Central memory CD4-positive, alpha-beta T cell (primary cell): ENCODE measurements around the gene LRRC4C.

Experiments
- DNase-seq: peaks from one replicate; pipeline ENCODE4 v3.0.0; 2022
- total RNA-seq, 3 experiments: gene quantifications; one replicate each; lab custom pipeline; 2026; lab: John Stamatoyannopoulos, UW

LRRC4C gene
- total RNA-seq, result 0 reads per million in 3 experiments

DNA sequence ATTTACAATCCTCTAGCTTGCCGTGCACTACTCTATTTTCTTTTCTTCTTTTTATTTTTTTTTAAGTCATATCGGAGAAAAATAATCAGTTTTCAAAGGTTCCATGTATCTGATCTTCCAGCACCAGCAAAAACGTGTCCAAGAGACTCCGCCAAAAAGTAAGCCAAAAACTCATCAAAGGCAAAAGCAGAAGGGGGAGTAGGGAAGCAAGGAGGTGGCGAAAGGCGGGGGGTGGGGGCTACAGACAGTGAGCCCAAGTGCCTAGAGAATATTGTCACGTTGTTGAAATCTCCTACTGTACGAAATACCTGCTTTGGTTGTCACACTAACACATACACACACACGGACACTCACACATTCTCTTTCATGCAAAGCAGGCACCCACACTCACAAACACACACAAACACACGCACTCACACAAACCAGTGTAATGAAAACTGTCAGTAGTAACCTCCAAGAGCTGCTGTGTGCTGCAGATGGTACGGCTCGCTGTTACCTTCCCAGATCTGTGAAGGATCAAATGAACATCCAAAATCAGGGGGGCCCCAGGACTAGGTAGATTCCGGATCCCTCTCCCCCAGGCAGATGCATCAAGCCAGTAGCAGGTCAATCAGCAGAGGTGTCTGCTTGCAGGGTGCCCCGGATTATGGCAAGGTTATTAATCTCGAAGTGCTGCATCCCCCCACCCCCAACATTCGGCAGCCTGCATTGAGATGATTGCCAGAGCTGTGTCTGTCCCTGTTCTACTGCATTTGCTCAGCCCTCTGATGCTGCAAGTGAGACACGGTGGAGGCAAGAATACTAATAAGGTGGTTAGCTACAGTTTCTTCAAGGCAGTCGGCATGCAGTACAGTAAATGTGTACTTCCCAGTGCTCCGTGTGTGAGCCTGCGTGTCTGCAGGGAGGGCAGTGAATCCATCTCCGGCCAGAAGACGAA is at the start of gene LRRC4C:
Gene LRRC4C, minus strand, starts transcription at position 188 of the 937 bp plus-strand sequence.
- DNase-seq, result no peak

DNA sequence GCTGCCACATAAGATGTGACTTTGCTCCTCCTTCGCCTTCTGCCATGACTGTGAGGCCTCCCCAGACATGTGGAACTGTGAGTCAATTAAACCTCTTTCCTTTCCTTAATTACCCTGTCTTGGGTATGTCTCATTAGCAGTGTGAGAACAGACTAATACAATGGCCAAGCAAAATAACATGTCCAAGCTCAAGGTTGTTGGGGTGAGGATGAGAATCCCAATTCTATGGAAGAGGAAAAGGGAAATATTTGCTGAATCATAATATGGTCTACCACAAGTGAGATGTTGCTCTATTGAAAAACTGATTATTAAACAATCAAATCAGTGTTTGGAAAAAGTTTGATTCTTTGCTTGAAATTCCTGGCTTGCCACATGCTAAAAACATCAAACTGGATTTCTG is 48.7 kb upstream of the LRRC4C start:
- no peak for DNase-seq

DNA sequence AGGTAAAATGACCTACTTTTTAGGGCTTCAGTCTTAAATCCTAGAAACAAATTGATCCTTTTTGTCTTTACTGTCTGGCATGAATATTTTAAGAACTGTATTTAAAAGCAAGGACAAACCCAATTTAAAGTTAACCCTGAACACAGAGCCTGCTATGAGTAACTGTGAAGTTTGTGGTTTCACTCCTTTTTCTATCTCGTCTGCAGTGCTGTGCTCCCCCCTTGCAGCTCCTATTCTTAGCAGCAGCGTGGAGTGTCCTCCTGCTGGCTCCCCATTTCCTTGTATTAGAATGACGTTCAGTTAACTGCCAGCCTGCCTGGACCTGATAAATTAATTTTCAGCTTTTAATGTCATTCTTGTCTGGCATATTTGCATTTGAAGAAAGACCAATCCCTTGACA is 40.0 kb upstream of the LRRC4C start:
- DNase-seq, result no peak

DNA sequence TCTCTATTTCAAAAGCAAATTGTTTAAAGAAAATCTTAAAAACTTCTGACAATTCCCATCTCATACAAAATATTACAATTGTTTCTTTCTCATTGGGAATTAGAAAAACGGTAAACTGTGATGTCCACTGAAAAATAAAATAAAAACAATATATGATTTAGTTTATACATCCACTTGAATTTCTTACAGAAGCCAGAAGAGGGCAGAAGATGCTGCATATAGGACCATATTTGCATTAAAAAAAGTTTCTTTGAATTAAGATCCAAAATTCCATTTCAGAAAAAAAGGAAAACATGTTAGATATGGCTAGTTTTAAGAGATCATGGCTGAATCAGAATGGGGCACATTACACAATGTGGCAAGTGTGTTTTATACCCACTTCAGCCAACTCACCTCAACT is 39.3 kb upstream of the LRRC4C start:
- no peak for DNase-seq

DNA sequence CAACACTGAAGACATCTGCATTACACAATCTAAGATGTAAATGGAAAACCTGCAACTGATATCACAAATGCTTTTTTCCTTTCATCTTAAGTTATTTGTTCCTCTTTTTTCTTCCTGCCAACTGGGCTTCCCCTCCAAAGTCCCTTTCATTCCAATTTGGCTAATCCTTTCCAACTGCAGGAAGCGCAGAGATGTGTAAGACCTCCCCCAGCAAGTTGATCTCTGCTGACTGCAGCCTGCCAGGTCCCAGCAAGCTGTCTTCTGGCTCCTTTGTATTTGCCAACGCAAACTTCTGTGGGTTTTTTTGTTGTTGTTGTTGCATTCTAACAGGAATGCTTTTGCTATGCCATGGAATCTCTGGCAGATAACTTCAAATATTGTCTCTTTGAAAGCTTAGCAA is 38.5 kb upstream of the LRRC4C start:
- DNase-seq, result no peak

DNA sequence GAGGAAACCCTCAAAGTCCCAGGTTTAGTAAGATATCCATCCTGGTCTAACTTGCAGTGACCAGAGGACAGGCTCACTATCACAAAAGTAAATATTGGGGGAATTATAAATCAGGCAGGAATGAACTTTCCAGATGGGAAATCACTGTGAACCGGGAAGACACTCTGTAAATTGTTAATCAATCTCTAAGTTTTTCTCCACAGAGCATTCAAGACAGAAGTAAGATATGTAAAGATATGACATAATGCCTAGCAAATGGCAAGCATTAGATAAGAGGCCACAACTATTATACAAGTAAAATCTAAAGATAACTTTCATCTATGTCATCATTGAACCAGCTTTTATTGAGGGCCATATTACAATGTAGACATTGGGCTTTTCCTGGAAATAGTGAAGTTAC is 35.3 kb upstream of the LRRC4C start:
- DNase-seq, result no peak

DNA sequence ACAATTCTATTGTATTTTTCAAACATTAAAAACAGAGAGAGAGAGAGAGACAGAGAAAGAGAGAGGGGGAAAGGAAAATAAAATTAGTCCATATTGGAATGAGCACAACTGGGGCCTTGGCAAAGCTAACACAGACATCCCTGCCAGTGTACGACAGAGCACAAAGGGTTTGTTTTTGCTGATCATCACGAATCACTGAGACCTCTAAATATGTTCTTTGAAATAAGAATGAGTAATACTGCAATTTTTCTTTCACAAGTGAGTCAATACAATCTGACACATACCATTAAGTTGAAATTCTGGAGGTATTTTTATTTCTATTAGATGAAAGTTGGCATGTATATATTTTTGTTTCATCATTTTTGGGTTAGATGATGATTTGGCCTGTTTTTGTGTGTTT is 27.0 kb upstream of the LRRC4C start:
- no peak for DNase-seq

DNA sequence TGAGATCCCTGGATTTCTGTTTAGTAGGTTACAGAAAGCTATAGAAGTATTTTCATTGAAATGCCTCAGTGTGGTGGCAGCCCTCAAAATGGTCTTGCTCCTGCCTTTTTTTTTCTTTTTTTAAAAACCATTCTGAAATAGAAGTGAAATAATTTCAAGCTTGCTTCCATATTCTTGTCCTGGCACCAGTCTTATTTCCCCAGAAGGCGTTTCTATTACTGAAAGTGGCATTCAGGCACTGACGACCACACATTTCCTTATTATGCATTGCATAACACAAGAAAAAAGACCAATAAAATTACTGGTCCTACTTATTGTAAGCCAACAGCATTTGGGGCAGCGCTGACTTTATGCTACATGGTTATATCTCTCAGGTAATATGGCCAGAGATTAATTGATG is 24.5 kb upstream of the LRRC4C start:
- DNase-seq, result no peak

DNA sequence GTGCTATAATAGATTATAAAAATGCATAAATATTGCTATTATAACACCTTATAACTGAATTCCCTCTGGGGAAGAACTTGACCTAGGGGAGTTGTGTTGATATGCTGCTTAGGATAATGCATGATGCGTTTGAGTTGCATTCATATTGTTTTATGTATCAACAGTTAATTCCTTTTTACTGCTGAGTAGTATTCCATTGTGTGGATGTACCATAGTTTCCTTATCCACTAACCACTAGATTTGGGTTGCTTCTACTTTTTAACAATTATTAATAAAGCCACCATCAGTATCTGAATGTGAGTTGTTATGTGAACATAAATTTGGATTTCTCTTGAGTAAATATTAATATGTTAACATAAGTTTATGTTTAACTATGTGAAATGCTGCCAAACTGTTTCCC is 19.7 kb upstream of the LRRC4C start:
- DNase-seq, result no peak

DNA sequence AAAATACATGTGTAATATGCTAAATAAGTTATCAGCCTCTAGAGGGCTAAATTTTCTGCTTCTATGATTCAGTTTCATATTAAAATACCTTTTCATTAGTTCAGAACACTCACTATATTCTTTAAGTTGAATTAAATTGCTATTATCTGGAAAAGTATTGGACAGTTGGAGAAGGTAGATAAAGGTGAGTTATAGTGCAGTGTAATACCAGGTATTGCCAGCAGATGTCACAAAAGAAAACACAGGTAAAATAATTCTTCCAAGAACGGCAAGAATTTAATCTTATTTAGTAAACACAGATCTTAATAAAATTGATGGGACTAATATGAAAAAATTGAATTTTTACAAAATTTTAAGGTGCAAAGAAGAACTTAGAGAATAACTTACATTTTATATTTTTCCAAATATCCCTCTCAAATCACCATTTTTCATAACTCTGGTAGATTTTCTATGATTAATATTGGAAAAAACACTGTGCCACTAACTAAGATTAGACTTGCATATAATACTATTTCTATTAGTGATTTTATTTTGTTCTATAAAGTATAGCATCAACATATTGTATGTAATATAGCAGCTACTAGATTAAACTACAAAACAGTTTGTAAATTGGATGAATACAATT is 1.7 kb upstream of the LRRC4C start:
- DNase-seq, result no peak

DNA sequence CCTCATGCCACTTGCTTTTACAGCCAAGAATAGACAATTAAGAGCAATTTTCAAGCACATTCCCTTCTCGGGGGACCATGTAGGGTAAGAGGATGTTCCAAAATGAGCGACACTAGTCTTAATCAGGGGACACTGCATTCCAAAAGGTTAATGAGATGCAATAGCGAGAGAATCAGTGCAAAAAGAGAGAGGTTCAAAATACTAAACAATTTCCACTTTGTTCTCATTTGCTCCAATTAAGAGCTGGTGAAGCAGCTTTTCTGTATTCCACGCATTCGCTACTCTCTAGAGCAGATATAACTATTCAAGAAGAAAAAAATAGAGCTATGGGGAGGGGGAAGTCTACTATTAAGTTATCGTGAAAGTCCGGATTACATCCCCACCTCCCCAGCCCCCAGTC is 811 bp downstream of the LRRC4C start:
- DNase-seq, result no peak

DNA sequence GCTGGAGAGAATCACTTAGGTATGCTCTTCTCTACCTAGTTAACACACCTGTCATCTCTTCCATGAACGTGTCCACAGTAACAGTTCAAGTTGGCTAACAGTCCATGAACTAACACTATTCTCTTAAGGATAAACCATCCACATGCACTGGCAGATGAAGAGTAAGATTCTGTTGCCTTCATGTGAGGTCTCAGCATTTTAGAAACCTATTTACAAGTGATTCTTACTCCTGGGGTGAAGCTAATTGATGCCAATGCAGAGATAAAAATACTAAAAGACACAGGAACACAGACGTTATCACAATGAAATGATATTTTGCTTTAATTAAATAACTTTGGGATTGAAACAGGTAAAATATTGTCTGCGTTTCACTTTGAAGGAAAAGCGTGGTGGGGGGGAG is 1.3 kb downstream of the LRRC4C start:
- DNase-seq, result no peak

DNA sequence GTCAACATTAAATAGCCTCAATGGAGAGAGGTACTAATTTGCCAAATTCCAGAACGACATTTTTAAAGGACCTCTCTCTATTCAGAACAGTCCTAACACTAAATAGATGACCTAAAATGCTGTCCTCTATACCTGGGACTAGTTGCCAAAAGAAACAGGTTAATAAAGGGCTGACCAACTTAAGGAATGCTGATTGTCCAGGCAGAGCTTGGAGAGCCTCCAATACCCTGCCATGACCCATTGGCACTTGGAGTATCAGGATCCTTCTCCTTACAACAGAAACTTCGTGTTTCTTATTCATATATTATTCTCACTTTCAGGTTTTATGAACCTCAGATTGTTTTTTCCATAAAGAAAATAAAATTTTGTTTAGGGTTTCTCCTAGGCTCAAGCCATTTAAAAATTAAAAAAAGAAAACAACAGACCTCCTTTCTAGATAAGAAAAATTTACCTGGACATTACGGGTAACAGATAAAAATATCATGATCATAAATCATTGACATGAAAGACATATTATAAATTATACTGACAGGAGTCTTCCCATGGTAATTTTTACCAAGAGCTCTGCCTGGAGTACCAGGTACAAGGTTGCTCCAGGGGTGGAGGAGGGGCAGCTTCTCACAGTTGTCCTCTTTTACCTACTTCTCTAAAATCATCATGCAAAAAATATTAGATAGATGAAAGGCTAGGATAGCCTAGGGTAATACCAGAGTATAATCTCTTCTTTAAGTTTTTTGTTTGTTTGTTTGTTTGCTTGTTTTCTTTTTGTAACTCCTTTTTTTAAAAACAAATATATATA is 2.0 kb downstream of the LRRC4C start:
- no peak for DNase-seq

DNA sequence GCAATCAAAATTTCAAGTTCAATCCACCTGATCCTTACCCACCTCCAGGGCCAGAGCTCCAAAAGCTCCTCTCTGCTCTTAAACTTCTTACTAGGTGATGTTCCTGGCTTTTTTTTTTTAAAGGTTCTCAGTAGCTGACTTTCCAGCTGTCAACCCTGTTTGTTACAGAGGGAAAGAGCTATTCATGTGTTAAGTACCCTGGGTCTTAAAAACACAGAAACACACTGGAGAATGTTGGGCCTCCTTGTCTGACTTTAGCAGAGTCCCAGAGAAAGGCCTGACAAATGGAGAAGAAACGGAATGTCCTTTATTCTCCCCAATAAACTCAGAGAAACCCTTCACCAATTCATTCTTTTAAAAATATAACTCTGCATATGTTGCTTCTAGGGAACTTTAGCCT is 3.2 kb downstream of the LRRC4C start:
- no peak for DNase-seq

DNA sequence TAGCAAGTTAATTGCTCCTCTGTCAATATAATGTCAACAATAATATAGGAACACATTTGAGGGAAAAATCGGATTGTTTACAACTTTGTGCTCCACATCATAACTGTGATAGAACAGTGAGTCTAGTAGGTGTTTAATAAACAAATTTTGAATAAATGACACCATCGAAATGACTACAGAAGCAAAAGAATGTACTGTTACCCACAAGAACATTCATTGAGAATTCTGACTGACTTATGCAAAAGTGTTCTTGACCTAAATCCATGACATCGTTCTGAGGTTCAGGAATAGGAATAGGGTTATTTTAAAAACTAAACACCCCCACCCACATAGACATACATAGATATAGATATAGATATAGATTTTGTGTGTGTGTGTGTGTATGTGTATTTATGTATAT is 8.4 kb downstream of the LRRC4C start:
- no peak for DNase-seq

DNA sequence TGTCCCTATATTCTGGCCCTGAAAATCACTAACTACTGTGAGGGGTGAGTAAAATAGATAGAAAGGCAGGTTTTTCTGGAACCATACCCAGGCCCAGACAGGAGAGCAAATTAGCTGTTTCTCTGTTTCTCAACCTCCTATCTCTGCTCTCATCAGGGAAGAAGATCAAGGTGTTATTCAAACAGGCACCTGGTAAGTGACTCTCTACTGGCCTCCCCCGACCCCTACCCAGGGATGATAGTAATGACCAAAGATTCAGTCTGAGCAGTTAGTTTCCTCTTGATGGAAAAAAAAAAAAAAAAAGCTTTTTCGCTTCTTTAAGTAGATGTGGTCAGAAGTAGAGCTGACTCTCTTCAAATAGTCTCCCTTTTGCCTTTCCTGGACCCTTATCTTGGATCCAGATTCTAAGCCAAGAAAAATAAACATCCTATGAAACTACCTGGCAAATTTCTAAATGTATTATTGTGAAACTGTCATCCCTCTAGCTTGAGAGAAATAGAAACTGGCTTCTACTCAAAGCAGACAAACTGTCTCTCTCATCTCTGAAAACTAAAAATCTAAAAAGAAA is 9.9 kb downstream of the LRRC4C start:
- no peak for DNase-seq

DNA sequence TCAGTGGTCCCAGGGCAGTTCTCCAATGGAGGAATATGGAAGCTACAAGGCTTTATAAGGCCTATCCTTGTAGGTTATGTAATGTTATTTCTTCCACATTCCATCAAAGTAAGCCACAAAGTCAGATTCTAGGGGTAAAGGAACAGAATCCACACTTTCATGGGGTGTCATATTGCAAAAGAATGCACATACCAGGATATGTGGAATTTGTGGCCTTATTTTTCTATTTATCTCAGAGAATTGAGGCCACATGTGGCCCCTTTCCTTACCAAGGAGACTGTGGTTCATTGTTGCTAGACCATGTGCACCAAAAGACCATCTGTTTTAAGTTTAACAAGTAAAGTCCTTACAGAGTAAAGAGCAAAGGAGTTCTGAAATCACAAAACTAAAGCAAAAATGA is 12.9 kb downstream of the LRRC4C start:
- no peak for DNase-seq

DNA sequence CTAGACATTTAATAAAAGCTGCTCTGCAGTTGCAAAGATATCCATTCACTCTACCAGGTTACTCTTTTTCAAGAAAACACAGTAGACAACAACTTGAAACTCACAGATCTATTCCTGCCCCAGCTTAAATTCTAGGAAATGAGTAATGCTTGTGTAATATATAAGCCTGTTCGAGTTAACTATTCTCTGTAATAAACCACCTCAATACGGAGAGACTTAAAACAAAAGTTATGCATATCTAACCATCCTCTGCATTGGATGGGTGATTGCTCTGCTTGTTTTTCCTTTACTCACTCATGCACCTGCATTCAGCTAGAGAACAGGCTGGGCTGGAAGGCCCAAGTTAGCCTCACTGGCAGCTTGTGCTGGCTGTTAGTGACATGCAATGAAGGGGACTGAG is 13.3 kb downstream of the LRRC4C start:
- no peak for DNase-seq

DNA sequence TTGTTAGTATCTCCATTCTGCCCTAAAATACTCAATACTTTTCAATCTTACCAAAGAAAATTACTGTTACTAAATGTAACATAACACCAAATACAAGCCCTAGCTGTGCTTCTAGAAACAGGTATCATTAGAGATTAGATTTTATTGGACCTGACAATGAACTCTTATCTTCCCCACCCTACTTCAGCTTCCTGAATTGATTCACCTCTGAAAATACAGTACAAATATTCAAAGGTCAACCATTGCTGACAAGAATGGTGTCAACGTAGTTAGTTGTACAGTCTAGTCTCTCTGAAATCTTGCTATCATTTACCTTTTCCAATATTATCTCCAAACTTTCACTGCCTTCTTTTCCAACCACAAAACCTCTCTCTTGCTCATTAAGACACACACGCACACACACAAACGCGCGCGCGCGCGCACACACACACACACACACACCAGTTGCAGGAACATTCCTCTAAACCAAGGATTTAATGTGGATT is 22.4 kb downstream of the LRRC4C start:
- DNase-seq, result no peak

DNA sequence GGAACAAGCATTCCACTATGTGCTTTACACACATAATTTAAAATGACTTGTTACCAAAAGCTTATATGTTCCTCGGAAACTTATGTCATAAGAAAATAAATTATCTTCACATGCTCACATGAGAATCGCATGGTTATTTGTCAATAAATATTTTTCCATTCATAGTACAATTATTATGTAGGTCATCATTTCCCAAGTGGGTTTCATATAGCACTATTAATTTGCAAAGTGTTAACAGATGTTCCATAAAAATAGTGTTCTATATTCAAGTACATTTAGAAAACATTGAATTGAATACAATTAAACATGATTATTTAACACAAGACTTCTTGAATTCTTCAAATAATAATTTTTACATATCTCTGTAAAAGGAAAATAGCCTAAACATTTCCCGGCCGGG is 23.9 kb downstream of the LRRC4C start:
- DNase-seq, result no peak

DNA sequence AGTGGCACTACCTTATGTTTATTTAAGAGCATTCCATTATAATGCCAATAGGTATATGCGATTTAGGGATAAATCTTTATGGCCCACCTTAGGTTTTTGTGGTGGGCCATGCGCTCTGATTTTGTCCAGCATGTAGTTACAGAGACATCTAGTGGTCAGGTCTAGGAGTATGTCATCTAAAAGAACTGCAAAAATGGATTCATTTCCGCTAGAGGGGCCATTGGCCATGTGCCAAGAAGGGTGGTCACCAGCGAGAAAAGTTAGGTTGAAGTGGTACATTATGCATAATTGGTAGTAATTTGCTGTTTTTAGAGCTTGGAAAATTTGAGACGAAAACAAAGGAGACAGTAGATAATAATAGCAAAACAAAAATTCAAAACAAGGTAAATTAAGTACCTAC is 27.7 kb downstream of the LRRC4C start:
- DNase-seq, result no peak

DNA sequence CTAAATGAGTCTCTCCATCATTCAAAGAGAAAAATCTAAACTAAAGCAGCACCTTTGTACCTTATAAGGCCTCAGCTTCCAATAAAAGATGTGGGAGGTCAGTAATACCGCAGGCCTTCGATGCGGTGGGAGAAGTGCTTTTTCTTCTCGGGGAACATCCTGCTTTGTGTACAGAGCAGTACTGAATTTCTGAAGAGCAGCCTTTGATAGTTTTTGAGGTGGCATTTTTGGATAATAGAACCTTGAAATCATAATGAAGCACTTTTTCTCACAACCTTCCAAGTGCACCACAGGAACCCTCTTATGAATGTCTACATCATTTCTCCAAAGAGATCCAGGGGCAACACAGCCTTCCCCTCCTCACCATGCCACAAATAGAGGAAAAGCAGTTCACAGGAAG is 39.6 kb downstream of the LRRC4C start:
- no peak for DNase-seq
